ENCODE measurements around the gene UBA7. TPM values are rescaled to one million over a fixed set of nuclear protein-coding genes. Genes with fewer than 3 reads are reported as not detected.
"Not testable (repeated sequence)": the region's sequence is repeated elsewhere in the genome, so short reads cannot be mapped to it uniquely, and the experiment has no call there.

The UBA7 gene
- total RNA-seq, 2 donors from 2014 or later = 93.5 to 98.6 TPM

GRCh38 chr3:49787182-49787464 is 26.6 kb downstream of the UBA7 start:
- Mint-ChIP-seq H3K4me1 (ENCODE audit: low read depth) (peaks cover 47% of the 10 kb centered on the region), H3K4me3 (peak overlapping the region; percentile 91 to 92), H3K9me3 (no peaks in the 10 kb centered on the region), H3K27me3 (ENCODE audit: low read depth) (no peaks in the 10 kb centered on the region), H3K36me3 (ENCODE audit: insufficient read depth in 2 of 2) (peaks cover 3 to 8% of the 10 kb centered on the region in 2 donors), H3K27ac (peak overlapping the region; percentile 94)
- no peak for ATAC-seq (replicated peaks in 1 of 2)
- DNase-seq = no peak

GRCh38 chr3:49786357-49787181 is 27.2 kb downstream of the UBA7 start, which contains the start of gene IP6K1:
IP6K1 (minus strand) TSS chr3:49786542; CDS start chr3:49748040, 38,502 bp downstream.
- Mint-ChIP-seq H3K27ac (peak within 1 kb of the TSS; percentile 95), H3K36me3 (ENCODE audit: insufficient read depth in 2 of 2) (peaks cover 3 to 8% of the 10 kb centered on the region in 2 donors), H3K9me3 (no peaks in the 10 kb centered on the region), H3K4me3 (peak within 1 kb of the TSS; percentile 91 to 99), H3K4me1 (ENCODE audit: low read depth) (peaks cover 47% of the 10 kb centered on the region), H3K27me3 (ENCODE audit: low read depth) (no peaks in the 10 kb centered on the region)
- DNase-seq (peak; percentile 99 to 100), ATAC-seq (replicated peaks in 1 of 2) (peak; percentile 99 to 100)

GRCh38 chr3:49785565-49786356 is 28.0 kb downstream of the UBA7 start:
- H3K4me3 Mint-ChIP-seq = peak overlapping the region; percentile 91 to 99
- peaks cover 3 to 8% of the 10 kb centered on the region in 2 donors for H3K36me3 Mint-ChIP-seq (ENCODE audit: insufficient read depth in 2 of 2)
- peak overlapping the region; percentile 95 for H3K27ac Mint-ChIP-seq
- peaks cover 54% of the 10 kb centered on the region for H3K4me1 Mint-ChIP-seq (ENCODE audit: low read depth)
- peak; percentile 46 to 49 for ATAC-seq (replicated peaks in 1 of 2)
- no peaks in the 10 kb centered on the region for H3K27me3 Mint-ChIP-seq (ENCODE audit: low read depth)
- H3K9me3 Mint-ChIP-seq = no peaks in the 10 kb centered on the region
- DNase-seq = no peak

GRCh38 chr3:49782277-49782676 is 31.5 kb downstream of the UBA7 start:
- peaks cover 57% of the 10 kb centered on the region for H3K4me1 Mint-ChIP-seq (ENCODE audit: low read depth)
- not testable (repeated sequence) for H3K36me3 Mint-ChIP-seq (ENCODE audit: insufficient read depth in 2 of 2); ATAC-seq (replicated peaks in 1 of 2); DNase-seq; H3K27ac Mint-ChIP-seq; H3K9me3 Mint-ChIP-seq; H3K27me3 Mint-ChIP-seq (ENCODE audit: low read depth); H3K4me3 Mint-ChIP-seq

- peaks cover 3 to 11% of the 10 kb centered on the region in 2 donors for H3K36me3 Mint-ChIP-seq (ENCODE audit: insufficient read depth in 2 of 2)
- DNase-seq = no peak
- no peaks in the 10 kb centered on the region for H3K27me3 Mint-ChIP-seq (ENCODE audit: low read depth)
- no peak overlapping the region for H3K27ac Mint-ChIP-seq
- H3K4me1 Mint-ChIP-seq (ENCODE audit: low read depth) = peaks cover 50% of the 10 kb centered on the region
- H3K9me3 Mint-ChIP-seq = no peaks in the 10 kb centered on the region
- no peak for ATAC-seq (replicated peaks in 1 of 2)
- no peak overlapping the region for H3K4me3 Mint-ChIP-seq
Measured at GRCh38 chr3:49781415-49782199, 32.1 kb downstream of the UBA7 start.

- not testable (repeated sequence) for H3K27ac Mint-ChIP-seq; ATAC-seq (replicated peaks in 1 of 2); DNase-seq; H3K27me3 Mint-ChIP-seq (ENCODE audit: low read depth); H3K9me3 Mint-ChIP-seq; H3K4me3 Mint-ChIP-seq
- H3K36me3 Mint-ChIP-seq (ENCODE audit: insufficient read depth in 2 of 2) = peaks cover 3 to 11% of the 10 kb centered on the region in 2 donors
- H3K4me1 Mint-ChIP-seq (ENCODE audit: low read depth) = peaks cover 48% of the 10 kb centered on the region
Measured at GRCh38 chr3:49780975-49781365, 32.8 kb downstream of the UBA7 start.

- peak overlapping the region; percentile 81 for H3K27ac Mint-ChIP-seq
- no peaks in the 10 kb centered on the region for H3K27me3 Mint-ChIP-seq (ENCODE audit: low read depth)
- no peaks in the 10 kb centered on the region for H3K9me3 Mint-ChIP-seq
- ATAC-seq (replicated peaks in 1 of 2) = no peak
- H3K4me3 Mint-ChIP-seq = peak overlapping the region in 1 of 2 donors; percentile 40
- peaks cover 0 to 8% of the 10 kb centered on the region in 2 donors for H3K36me3 Mint-ChIP-seq (ENCODE audit: insufficient read depth in 2 of 2)
- H3K4me1 Mint-ChIP-seq (ENCODE audit: low read depth) = peaks cover 44% of the 10 kb centered on the region
- no peak for DNase-seq
Measured at GRCh38 chr3:49780080-49780974, 33.4 kb downstream of the UBA7 start.

GRCh38 chr3:49779358-49780079 is 34.2 kb downstream of the UBA7 start:
- no peak for DNase-seq
- peaks cover 0 to 8% of the 10 kb centered on the region in 2 donors for H3K36me3 Mint-ChIP-seq (ENCODE audit: insufficient read depth in 2 of 2)
- no peak for ATAC-seq (replicated peaks in 1 of 2)
- peak overlapping the region; percentile 81 for H3K27ac Mint-ChIP-seq
- no peaks in the 10 kb centered on the region for H3K9me3 Mint-ChIP-seq
- H3K27me3 Mint-ChIP-seq (ENCODE audit: low read depth) = no peaks in the 10 kb centered on the region
- peak overlapping the region in 1 of 2 donors; percentile 40 for H3K4me3 Mint-ChIP-seq
- peaks cover 36% of the 10 kb centered on the region for H3K4me1 Mint-ChIP-seq (ENCODE audit: low read depth)

GRCh38 chr3:49776101-49776500 is 37.7 kb downstream of the UBA7 start:
- peaks cover 34% of the 10 kb centered on the region for H3K4me1 Mint-ChIP-seq (ENCODE audit: low read depth)
- ATAC-seq (replicated peaks in 1 of 2); H3K27ac Mint-ChIP-seq; H3K9me3 Mint-ChIP-seq; H3K27me3 Mint-ChIP-seq (ENCODE audit: low read depth); H3K36me3 Mint-ChIP-seq (ENCODE audit: insufficient read depth in 2 of 2); H3K4me3 Mint-ChIP-seq; DNase-seq: not testable (repeated sequence)

GRCh38 chr3:49775538-49775937 is 38.2 kb downstream of the UBA7 start:
- H3K27ac Mint-ChIP-seq = no peak overlapping the region
- no peaks in the 10 kb centered on the region for H3K27me3 Mint-ChIP-seq (ENCODE audit: low read depth)
- peaks cover 28% of the 10 kb centered on the region for H3K4me1 Mint-ChIP-seq (ENCODE audit: low read depth)

GRCh38 chr3:49772703-49773102 is 41.0 kb downstream of the UBA7 start:
- H3K4me3 Mint-ChIP-seq = no peak overlapping the region
- ATAC-seq (replicated peaks in 1 of 2) (no peak), DNase-seq (no peak)
- H3K27ac Mint-ChIP-seq = no peak overlapping the region
- H3K36me3 Mint-ChIP-seq (ENCODE audit: insufficient read depth in 2 of 2) = peaks cover 1 to 4% of the 10 kb centered on the region in 2 donors
- H3K9me3 Mint-ChIP-seq = no peaks in the 10 kb centered on the region
- peaks cover 26% of the 10 kb centered on the region for H3K4me1 Mint-ChIP-seq (ENCODE audit: low read depth)
- H3K27me3 Mint-ChIP-seq (ENCODE audit: low read depth) = no peaks in the 10 kb centered on the region

More at GRCh38 chr3:49775538-49775937, 38.2 kb downstream of the UBA7 start:
- Mint-ChIP-seq H3K9me3 (no peaks in the 10 kb centered on the region), H3K4me3 (no peak overlapping the region), H3K36me3 (ENCODE audit: insufficient read depth in 2 of 2) (peaks cover 1 to 4% of the 10 kb centered on the region in 2 donors)
- no peak for ATAC-seq (replicated peaks in 1 of 2)
- no peak for DNase-seq

Measured in activated T-cell treated with anti-CD3 and anti-CD28 coated beads, Interleukin-2, amount 50 U/mL, for 72 hours (primary cell).